Measurements from ENCODE around the gene DCP2.

DNA sequence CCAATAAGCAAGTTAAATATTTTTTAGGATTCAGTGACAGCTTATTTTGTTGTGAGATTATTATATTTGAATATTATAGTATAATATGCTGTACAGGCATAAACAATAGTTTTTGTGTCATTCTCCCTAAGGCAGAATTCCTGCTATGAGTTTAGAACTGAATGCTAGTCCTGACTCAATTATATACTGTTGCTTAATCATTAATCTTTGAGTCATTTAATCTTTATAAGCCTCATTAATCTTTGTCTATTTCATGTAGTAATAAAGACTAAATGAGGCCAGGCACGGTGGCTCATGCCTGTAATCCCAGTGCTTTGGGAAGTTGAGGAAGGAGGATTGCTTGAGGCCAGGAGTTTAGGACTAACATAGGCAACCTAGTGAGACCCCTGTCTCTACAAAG is 3.6 kb upstream of the DCP2 start:
- no peak for TF ChIP-seq TEAD1 (CRISPR knock-in tag; IDR thresholded peaks at IDR 0.05)
- TF ChIP-seq MLX (CRISPR knock-in tag; IDR thresholded peaks at IDR 0.05): no peak

Measured in WTC11 (cell line).